Stimulated activated naive CD8-positive, alpha-beta T cell treated with anti-CD3 and anti-CD28 coated beads, Interleukin-15, Interleukin-2, amounts not matched to agents 100 ng/mL and 50 ng/mL, for 24 hours (primary cell): ENCODE results near the gene KCNQ4.

Experiments used
- H3K27ac Mint-ChIP-seq: one replicate; pipeline ENCODE4 v1.8.0; 2021; ENCODE audit warnings: mild to moderate bottlenecking, mixed read lengths
- H3K27me3 Mint-ChIP-seq: one replicate; pipeline ENCODE4 v1.8.0; 2021; ENCODE audit warnings: mixed read lengths
- H3K36me3 Mint-ChIP-seq: one replicate; pipeline ENCODE4 v1.8.0; 2021; ENCODE audit warnings: low read depth, mixed read lengths
- H3K4me1 Mint-ChIP-seq: one replicate; pipeline ENCODE4 v1.8.0; 2021; ENCODE audit warnings: low read depth, mixed read lengths
- H3K4me3 Mint-ChIP-seq: one replicate; pipeline ENCODE4 v1.8.0; 2021; ENCODE audit warnings: mild to moderate bottlenecking, mixed read lengths
- H3K9me3 Mint-ChIP-seq: one replicate; pipeline ENCODE4 v1.8.0; 2021; ENCODE audit warnings: mixed read lengths

The KCNQ4 gene

GRCh38 chr1:40780678-40781607, 2.6 kb upstream of the KCNQ4 start:
- Mint-ChIP-seq H3K9me3 (no peaks in the 10 kb centered on the region), H3K4me3 (no peak overlapping the region), H3K27ac (no peak overlapping the region), H3K4me1 (peaks cover 6% of the 10 kb centered on the region), H3K36me3 (peaks cover 19% of the 10 kb centered on the region), H3K27me3 (peaks cover 29% of the 10 kb centered on the region)

DNA sequence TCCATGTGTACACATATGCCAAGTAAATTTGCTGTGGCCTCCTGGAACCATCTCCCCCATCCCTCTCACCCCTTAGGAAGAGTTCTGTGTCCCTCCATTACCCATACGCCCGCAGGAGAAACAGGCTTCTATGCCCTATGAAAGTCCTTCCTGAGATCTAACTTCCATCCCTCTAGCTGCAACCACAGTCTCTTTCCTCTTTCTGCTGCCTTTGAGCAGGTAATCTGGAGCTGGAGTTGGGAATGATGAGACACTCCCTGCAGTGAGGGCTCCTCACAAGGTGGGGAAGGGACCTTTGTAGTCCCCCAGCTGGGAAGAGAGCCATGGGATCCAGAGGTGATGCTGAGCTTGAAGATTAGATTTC, 2.0 kb upstream of the KCNQ4 start:
- Mint-ChIP-seq H3K36me3 (peaks cover 13% of the 10 kb centered on the region), H3K9me3 (no peaks in the 10 kb centered on the region), H3K27me3 (peaks cover 29% of the 10 kb centered on the region), H3K27ac (no peak overlapping the region), H3K4me3 (no peak overlapping the region), H3K4me1 (peaks cover 6% of the 10 kb centered on the region)

DNA sequence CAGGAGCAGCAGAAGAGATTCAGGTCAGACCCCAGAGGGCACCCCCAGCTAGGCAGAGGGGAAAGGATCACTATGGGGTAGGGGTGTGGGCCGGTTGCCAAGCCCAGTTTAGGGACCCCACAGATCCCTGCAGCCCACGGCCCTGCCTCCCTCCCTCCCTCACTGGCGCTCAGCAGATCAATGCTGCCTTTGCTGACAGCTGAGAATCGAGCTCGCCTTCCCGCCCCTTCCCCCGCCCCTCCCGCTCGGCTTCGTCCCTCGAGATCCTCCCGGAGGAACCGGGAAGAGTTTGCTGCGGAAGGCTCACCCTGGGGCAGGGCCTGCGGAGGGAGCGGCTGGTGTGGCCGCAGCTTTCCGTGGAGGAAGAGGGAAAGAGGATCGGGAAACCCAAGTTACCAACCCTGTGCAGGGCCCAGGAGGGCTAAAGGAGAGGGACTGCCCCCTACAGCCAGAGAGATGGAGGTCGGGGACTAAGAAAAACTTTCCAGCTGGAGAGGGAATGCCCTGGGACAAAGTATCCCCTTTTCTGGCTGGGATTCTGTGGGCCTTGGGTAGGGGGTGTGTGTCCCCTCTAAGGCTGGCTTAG, 1.1 kb upstream of the KCNQ4 start:
- H3K27ac Mint-ChIP-seq, result no peak overlapping the region
- H3K36me3 Mint-ChIP-seq, result peaks cover 4% of the 10 kb centered on the region
- no peaks in the 10 kb centered on the region for H3K9me3 Mint-ChIP-seq
- H3K4me1 Mint-ChIP-seq, result peaks cover 6% of the 10 kb centered on the region
- H3K4me3 Mint-ChIP-seq, result no peak overlapping the region
- peaks cover 29% of the 10 kb centered on the region for H3K27me3 Mint-ChIP-seq

GRCh38 chr1:40784141-40784770, 669 bp downstream of the KCNQ4 start:
- Mint-ChIP-seq H3K27me3 (peaks cover 29% of the 10 kb centered on the region), H3K4me3 (peak overlapping the region; percentile 55), H3K9me3 (no peaks in the 10 kb centered on the region), H3K4me1 (peaks cover 6% of the 10 kb centered on the region), H3K36me3 (no peaks in the 10 kb centered on the region), H3K27ac (no peak overlapping the region)

GRCh38 chr1:40784771-40785151, 1.2 kb downstream of the KCNQ4 start:
- Mint-ChIP-seq H3K27ac (no peak overlapping the region), H3K27me3 (peaks cover 29% of the 10 kb centered on the region), H3K4me3 (peak overlapping the region; percentile 55), H3K36me3 (no peaks in the 10 kb centered on the region), H3K4me1 (peaks cover 6% of the 10 kb centered on the region), H3K9me3 (no peaks in the 10 kb centered on the region)

GRCh38 chr1:40785446-40785845, 1.9 kb downstream of the KCNQ4 start:
- H3K27ac Mint-ChIP-seq, result no peak overlapping the region
- H3K9me3 Mint-ChIP-seq, result no peaks in the 10 kb centered on the region
- H3K4me3 Mint-ChIP-seq, result peak overlapping the region; percentile 26
- peaks cover 6% of the 10 kb centered on the region for H3K4me1 Mint-ChIP-seq
- peaks cover 29% of the 10 kb centered on the region for H3K27me3 Mint-ChIP-seq
- no peaks in the 10 kb centered on the region for H3K36me3 Mint-ChIP-seq

- no peak overlapping the region for H3K27ac Mint-ChIP-seq
- H3K36me3 Mint-ChIP-seq, result no peaks in the 10 kb centered on the region
- H3K4me3 Mint-ChIP-seq, result no peak overlapping the region
- peaks cover 6% of the 10 kb centered on the region for H3K4me1 Mint-ChIP-seq
- H3K27me3 Mint-ChIP-seq, result peaks cover 29% of the 10 kb centered on the region
- H3K9me3 Mint-ChIP-seq, result no peaks in the 10 kb centered on the region
Observed at GRCh38 chr1:40786171-40786994, 2.8 kb downstream of the KCNQ4 start.

DNA sequence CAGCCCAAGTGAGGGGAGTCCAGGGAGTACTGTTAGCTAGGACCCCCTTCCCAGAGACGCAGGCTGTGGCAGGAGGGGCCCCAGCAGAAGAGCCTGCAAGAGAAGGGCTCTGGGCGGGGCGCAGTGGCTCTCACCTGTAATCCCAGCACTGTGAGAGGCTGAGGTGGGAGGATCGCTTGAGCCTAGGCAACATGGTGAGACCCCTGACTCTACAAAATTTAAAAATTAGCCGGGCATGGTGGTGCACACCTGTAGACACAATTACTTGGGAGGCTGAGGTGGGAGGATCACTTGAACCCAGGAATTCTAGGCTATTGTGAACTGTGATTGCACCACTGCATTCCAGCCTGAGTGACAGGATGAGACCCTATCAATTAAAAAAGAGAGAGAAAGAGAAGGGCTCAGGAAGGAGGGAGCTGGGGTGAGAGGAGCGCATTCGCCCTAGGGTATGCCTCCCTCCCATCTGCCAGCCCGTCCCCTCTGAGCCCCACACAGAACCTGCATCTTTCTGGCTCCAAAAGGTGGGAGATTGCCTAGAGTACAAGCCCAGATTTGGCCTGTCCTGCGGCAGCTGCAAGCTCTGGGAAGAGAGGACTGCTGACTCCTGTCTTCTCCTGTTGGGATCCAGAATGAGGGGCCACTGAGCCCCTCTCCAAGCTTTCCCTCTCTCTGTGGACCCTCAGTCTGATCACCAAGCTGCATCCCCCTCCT, 3.6 kb downstream of the KCNQ4 start:
- Mint-ChIP-seq H3K36me3 (no peaks in the 10 kb centered on the region), H3K4me3 (no peak overlapping the region), H3K4me1 (peaks cover 6% of the 10 kb centered on the region), H3K27me3 (peaks cover 23% of the 10 kb centered on the region), H3K9me3 (no peaks in the 10 kb centered on the region), H3K27ac (no peak overlapping the region)

- Mint-ChIP-seq H3K36me3 (no peaks in the 10 kb centered on the region), H3K4me3 (no peak overlapping the region), H3K27me3 (peaks cover 18% of the 10 kb centered on the region), H3K4me1 (peaks cover 5% of the 10 kb centered on the region), H3K27ac (no peak overlapping the region), H3K9me3 (no peaks in the 10 kb centered on the region)
Observed at GRCh38 chr1:40787737-40788560, 4.4 kb downstream of the KCNQ4 start.

DNA sequence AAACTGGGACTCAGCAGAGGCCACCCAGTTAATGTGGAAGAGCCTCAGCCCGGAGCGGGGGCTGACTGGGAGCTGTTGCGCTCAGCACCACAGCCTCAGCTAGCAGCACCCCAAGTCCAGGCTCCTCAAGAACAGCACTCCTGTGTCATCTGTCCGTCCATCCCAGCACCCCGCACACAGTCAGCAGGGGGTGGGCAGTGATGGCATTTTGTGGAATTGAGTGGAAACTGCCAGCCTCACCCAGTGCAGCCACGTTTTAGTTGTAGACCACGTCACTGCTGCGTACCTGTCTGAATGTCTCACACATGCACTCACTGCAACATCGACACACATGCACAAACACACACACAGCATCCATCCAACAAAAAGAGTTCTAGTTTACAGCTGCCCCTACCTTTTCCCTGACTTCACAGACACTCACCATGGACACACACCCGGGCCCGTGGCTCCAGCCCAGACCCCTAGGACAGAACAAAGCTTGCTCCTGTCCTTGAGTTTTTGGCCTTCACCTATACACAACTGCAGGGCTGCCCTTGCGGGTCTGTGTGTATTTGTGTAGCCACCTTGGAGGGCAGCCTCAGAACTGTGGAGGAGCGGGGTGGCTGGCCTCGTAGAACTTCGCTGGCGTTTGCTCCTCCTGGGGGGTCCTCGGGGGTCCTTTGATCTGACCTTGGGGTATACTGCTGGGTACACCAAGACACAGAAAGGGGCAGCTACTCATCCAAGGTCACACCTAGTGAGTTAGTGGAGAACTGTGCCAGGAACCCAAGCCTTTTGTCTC, 5.2 kb downstream of the KCNQ4 start:
- no peaks in the 10 kb centered on the region for H3K9me3 Mint-ChIP-seq
- no peak overlapping the region for H3K4me3 Mint-ChIP-seq
- no peak overlapping the region for H3K27ac Mint-ChIP-seq
- H3K36me3 Mint-ChIP-seq, result no peaks in the 10 kb centered on the region
- H3K27me3 Mint-ChIP-seq, result peaks cover 13% of the 10 kb centered on the region
- H3K4me1 Mint-ChIP-seq, result peaks cover 1% of the 10 kb centered on the region

- peaks cover 6% of the 10 kb centered on the region for H3K4me1 Mint-ChIP-seq
- peaks cover 12% of the 10 kb centered on the region for H3K27me3 Mint-ChIP-seq
- H3K36me3 Mint-ChIP-seq, result no peaks in the 10 kb centered on the region
- no peak overlapping the region for H3K4me3 Mint-ChIP-seq
- H3K27ac Mint-ChIP-seq, result no peak overlapping the region
- H3K9me3 Mint-ChIP-seq, result no peaks in the 10 kb centered on the region
Observed at GRCh38 chr1:40789342-40789598, 5.7 kb downstream of the KCNQ4 start.

GRCh38 chr1:40789661-40790430, 6.3 kb downstream of the KCNQ4 start:
- H3K27ac Mint-ChIP-seq, result no peak overlapping the region
- H3K27me3 Mint-ChIP-seq, result peaks cover 8% of the 10 kb centered on the region
- H3K9me3 Mint-ChIP-seq, result no peaks in the 10 kb centered on the region
- H3K4me1 Mint-ChIP-seq, result peaks cover 11% of the 10 kb centered on the region
- no peaks in the 10 kb centered on the region for H3K36me3 Mint-ChIP-seq
- H3K4me3 Mint-ChIP-seq, result no peak overlapping the region

GRCh38 chr1:40792036-40792435, 8.4 kb downstream of the KCNQ4 start:
- no peak overlapping the region for H3K27ac Mint-ChIP-seq
- no peak overlapping the region for H3K4me3 Mint-ChIP-seq
- no peaks in the 10 kb centered on the region for H3K27me3 Mint-ChIP-seq
- peaks cover 30% of the 10 kb centered on the region for H3K4me1 Mint-ChIP-seq
- no peaks in the 10 kb centered on the region for H3K36me3 Mint-ChIP-seq
- H3K9me3 Mint-ChIP-seq, result no peaks in the 10 kb centered on the region
